ENCODE data around the gene POLR1B.

DNA sequence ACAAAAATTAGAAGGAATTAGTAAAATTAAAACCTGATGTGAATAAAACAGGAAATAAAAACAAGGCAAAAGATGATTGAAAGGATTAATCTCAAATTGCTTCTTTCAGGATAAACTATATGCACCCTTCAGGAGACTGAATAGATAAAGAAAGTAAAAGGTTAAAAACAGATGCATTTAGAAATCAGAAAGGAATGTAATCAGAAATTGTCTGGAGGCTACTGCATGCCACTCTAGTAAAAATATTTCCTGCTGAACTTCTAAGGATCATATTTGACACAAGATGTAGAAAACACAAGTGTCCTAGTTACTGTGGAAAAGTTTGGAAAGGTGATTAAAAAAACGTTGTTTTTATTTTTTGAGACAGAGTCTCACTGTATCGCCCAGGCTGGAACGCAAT is 58.4 kb downstream of the POLR1B start:
- TF ChIP-seq, protein P1, sequence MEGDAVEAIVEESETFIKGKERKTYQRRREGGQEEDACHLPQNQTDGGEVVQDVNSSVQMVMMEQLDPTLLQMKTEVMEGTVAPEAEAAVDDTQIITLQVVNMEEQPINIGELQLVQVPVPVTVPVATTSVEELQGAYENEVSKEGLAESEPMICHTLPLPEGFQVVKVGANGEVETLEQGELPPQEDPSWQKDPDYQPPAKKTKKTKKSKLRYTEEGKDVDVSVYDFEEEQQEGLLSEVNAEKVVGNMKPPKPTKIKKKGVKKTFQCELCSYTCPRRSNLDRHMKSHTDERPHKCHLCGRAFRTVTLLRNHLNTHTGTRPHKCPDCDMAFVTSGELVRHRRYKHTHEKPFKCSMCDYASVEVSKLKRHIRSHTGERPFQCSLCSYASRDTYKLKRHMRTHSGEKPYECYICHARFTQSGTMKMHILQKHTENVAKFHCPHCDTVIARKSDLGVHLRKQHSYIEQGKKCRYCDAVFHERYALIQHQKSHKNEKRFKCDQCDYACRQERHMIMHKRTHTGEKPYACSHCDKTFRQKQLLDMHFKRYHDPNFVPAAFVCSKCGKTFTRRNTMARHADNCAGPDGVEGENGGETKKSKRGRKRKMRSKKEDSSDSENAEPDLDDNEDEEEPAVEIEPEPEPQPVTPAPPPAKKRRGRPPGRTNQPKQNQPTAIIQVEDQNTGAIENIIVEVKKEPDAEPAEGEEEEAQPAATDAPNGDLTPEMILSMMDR (IDR thresholded peaks at IDR 0.05; ENCODE audit: low read depth, low read length, missing input control), result no peak
- TF ChIP-seq TAF1 (conservative IDR thresholded peaks at IDR 0.05), result no peak
- TF ChIP-seq YY1 (IDR thresholded peaks at IDR 0.05), result no peak
- TF ChIP-seq, protein P2, sequence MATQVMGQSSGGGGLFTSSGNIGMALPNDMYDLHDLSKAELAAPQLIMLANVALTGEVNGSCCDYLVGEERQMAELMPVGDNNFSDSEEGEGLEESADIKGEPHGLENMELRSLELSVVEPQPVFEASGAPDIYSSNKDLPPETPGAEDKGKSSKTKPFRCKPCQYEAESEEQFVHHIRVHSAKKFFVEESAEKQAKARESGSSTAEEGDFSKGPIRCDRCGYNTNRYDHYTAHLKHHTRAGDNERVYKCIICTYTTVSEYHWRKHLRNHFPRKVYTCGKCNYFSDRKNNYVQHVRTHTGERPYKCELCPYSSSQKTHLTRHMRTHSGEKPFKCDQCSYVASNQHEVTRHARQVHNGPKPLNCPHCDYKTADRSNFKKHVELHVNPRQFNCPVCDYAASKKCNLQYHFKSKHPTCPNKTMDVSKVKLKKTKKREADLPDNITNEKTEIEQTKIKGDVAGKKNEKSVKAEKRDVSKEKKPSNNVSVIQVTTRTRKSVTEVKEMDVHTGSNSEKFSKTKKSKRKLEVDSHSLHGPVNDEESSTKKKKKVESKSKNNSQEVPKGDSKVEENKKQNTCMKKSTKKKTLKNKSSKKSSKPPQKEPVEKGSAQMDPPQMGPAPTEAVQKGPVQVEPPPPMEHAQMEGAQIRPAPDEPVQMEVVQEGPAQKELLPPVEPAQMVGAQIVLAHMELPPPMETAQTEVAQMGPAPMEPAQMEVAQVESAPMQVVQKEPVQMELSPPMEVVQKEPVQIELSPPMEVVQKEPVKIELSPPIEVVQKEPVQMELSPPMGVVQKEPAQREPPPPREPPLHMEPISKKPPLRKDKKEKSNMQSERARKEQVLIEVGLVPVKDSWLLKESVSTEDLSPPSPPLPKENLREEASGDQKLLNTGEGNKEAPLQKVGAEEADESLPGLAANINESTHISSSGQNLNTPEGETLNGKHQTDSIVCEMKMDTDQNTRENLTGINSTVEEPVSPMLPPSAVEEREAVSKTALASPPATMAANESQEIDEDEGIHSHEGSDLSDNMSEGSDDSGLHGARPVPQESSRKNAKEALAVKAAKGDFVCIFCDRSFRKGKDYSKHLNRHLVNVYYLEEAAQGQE (IDR thresholded peaks at IDR 0.05), result no peak
- TF ChIP-seq, protein P3, sequence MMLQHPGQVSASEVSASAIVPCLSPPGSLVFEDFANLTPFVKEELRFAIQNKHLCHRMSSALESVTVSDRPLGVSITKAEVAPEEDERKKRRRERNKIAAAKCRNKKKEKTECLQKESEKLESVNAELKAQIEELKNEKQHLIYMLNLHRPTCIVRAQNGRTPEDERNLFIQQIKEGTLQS (IDR thresholded peaks at IDR 0.05), result no peak
- no peak for TF ChIP-seq FOXA1 (IDR thresholded peaks at IDR 0.05)
- TF ChIP-seq JUND (IDR thresholded peaks at IDR 0.05), result no peak
- TF ChIP-seq, protein P4, sequence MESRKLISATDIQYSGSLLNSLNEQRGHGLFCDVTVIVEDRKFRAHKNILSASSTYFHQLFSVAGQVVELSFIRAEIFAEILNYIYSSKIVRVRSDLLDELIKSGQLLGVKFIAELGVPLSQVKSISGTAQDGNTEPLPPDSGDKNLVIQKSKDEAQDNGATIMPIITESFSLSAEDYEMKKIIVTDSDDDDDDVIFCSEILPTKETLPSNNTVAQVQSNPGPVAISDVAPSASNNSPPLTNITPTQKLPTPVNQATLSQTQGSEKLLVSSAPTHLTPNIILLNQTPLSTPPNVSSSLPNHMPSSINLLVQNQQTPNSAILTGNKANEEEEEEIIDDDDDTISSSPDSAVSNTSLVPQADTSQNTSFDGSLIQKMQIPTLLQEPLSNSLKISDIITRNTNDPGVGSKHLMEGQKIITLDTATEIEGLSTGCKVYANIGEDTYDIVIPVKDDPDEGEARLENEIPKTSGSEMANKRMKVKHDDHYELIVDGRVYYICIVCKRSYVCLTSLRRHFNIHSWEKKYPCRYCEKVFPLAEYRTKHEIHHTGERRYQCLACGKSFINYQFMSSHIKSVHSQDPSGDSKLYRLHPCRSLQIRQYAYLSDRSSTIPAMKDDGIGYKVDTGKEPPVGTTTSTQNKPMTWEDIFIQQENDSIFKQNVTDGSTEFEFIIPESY (IDR thresholded peaks at IDR 0.05), result no peak
- no peak for TF ChIP-seq HNF4A (conservative IDR thresholded peaks at IDR 0.05)
- no peak for TF ChIP-seq SP1 (IDR thresholded peaks at IDR 0.05)
- no peak for TF ChIP-seq RAD21 (IDR thresholded peaks at IDR 0.05)
